HCT116 (cell line): ENCODE data around the gene S100A11. TPM values are rescaled to one million over a fixed set of nuclear protein-coding genes. Genes with fewer than 3 reads are reported as not detected.

Experiments
- ATAC-seq: fragments of 200-7000 bp; cut with Tn5 transposase; 2 replicates; pipeline ENCODE4 v1.9.1; 2020; ENCODE audit warnings: mild to moderate bottlenecking, moderate library complexity
- BruUV-seq: library from RNA; stranded (reverse); fragments of 400-500 nt; replicated peaks from 2 replicates; lab custom pipeline; 2021; lab: Mats Ljungman, UMichigan
- CTCF ChIA-PET: fragments of 300-600 bp; sonication (Branson Sonifier 250); formaldehyde crosslinking; loops from one replicate; lab custom pipeline; 2021; ENCODE audit warnings: antibody characterized with exemption; lab: Charles Lee
- POLR2A ChIA-PET: fragments of 300-600, 350-600 bp; sonication (Branson Sonifier 250); formaldehyde crosslinking; loops from one replicate; lab custom pipeline; 2021; ENCODE audit warnings: antibody characterized with exemption; lab: Charles Lee
- RAD21 ChIA-PET, 2 experiments: fragments of 300-600 bp; sonication (Branson Sonifier 250); formaldehyde crosslinking; loops; one replicate each; lab custom pipeline; 2023; ENCODE audit warnings: low total read pairs in 2 of 2; ENCODE audit not compliant: uncharacterized antibody in 2 of 2, unreplicated experiment in 2 of 2, low non-redundant PET in 1 of 2; lab: Charles Lee
- DNase-seq: peaks from one replicate; pipeline ENCODE4 v3.0.0-alpha.2; 2010; ENCODE audit warnings: low read depth, low spot score
- H2AFZ ChIP-seq: fragments of 200-600 bp; shearing (Covaris generic), sonication (generic); 2 replicates; pipeline ENCODE4 v1.6.1; 2017; ENCODE audit warnings: low read depth, mixed run types, mixed read lengths, antibody characterized with exemption, low read length; ENCODE audit not compliant: poor library complexity, severe bottlenecking
- H3K27ac ChIP-seq: 2 replicates; pipeline ENCODE4 v1.5.1; 2012; ENCODE audit warnings: low read depth, low read length
- H3K27me3 ChIP-seq: fragments of 200-600 bp; sonication (generic); 2 replicates; pipeline ENCODE4 v1.6.1; 2016; ENCODE audit warnings: mixed run types, low read length, mixed read lengths; ENCODE audit not compliant: insufficient read depth
- H3K36me3 ChIP-seq, 2 experiments: fragments of 200-500 bp in 1 of 2; fragments of 200-600 bp in 1 of 2; sonication (Bioruptor generic) in 1 of 2; sonication (generic) in 1 of 2; 2 replicates each; pipeline versions ENCODE4 v1.5.1 to v1.6.1; 2014 to 2016; ENCODE audit warnings: low read length in 2 of 2, inconsistent platforms in 1 of 2, mixed read lengths in 1 of 2, mixed run types in 1 of 2; ENCODE audit not compliant: insufficient read depth in 2 of 2, control insufficient read depth in 1 of 2
- H3K4me1 ChIP-seq, 2 experiments: fragments of 200-600 bp in 1 of 2; sonication (generic) in 1 of 2; 2 replicates each; pipeline versions ENCODE4 v1.5.1 to v1.6.1; 2012 to 2017; ENCODE audit warnings: low read length in 2 of 2, inconsistent platforms in 1 of 2, mild to moderate bottlenecking in 1 of 2, mixed read lengths in 1 of 2, mixed run types in 1 of 2, moderate library complexity in 1 of 2; ENCODE audit not compliant: insufficient read depth in 2 of 2, control insufficient read depth in 1 of 2
- H3K4me2 ChIP-seq: fragments of 200-600 bp; sonication (generic); 2 replicates; pipeline ENCODE4 v1.6.1; 2017; ENCODE audit warnings: mixed run types, low read length, mixed read lengths
- H3K4me3 ChIP-seq, 2 experiments: fragments of 200-600 bp in 1 of 2; sonication (generic) in 1 of 2; replicated peaks in 1 of 2; 2 replicates each; pipeline ENCODE4 v1.5.1; 2011 to 2016; ENCODE audit warnings: low read length in 2 of 2, control low read depth in 1 of 2, low read depth in 1 of 2, mild to moderate bottlenecking in 1 of 2, mixed read lengths in 1 of 2, mixed run types in 1 of 2
- H3K79me2 ChIP-seq: fragments of 200-600 bp; sonication (generic); 2 replicates; pipeline ENCODE4 v1.6.1; 2017; ENCODE audit warnings: mild to moderate bottlenecking, mixed run types, low read length, moderate library complexity, mixed read lengths; ENCODE audit not compliant: insufficient read depth
- H3K9ac ChIP-seq: fragments of 200-600 bp; sonication (generic); 2 replicates; pipeline ENCODE4 v1.6.1; 2016; ENCODE audit warnings: low read length, mixed read lengths
- H3K9me2 ChIP-seq: fragments of 200-600 bp; sonication (generic), shearing (Covaris generic); 2 replicates; pipeline ENCODE4 v1.6.1; 2017; ENCODE audit warnings: mixed run types, mild to moderate bottlenecking, moderate library complexity; ENCODE audit not compliant: insufficient read depth
- H3K9me3 ChIP-seq, 2 experiments: fragments of 200-500 bp in 1 of 2; fragments of 200-600 bp in 1 of 2; sonication (Bioruptor generic) in 1 of 2; sonication (generic) in 1 of 2; 2 replicates each; pipeline ENCODE4 v1.6.1; 2014 to 2017; ENCODE audit warnings: low read length in 2 of 2, mixed read lengths in 2 of 2, inconsistent platforms in 1 of 2, low read depth in 1 of 2, mild to moderate bottlenecking in 1 of 2, mixed run types in 1 of 2, moderate library complexity in 1 of 2; ENCODE audit not compliant: control insufficient read depth in 1 of 2, insufficient read depth in 1 of 2
- H4K20me1 ChIP-seq: fragments of 200-600 bp; sonication (generic), shearing (Covaris generic); 2 replicates; pipeline ENCODE4 v1.6.1; 2017; ENCODE audit warnings: mixed run types, mild to moderate bottlenecking, moderate library complexity; ENCODE audit not compliant: insufficient read depth
- ATF3 ChIP-seq: IDR thresholded peaks from 2 replicates; pipeline ENCODE4 v1.6.1; 2012
- CBX3 ChIP-seq: IDR thresholded peaks from 2 replicates; pipeline ENCODE4 v1.6.1; 2012; ENCODE audit warnings: low read depth
- CEBPB ChIP-seq: IDR thresholded peaks from 2 replicates; pipeline ENCODE4 v1.6.1; 2012; ENCODE audit warnings: low read depth
- EGR1 ChIP-seq: IDR thresholded peaks from 2 replicates; pipeline ENCODE4 v1.6.1; 2012; ENCODE audit warnings: low read depth
- ELF1 ChIP-seq: IDR thresholded peaks from 2 replicates; pipeline ENCODE4 v1.6.1; 2012; ENCODE audit warnings: low read depth, borderline replicate concordance
- FOSL1 ChIP-seq: IDR thresholded peaks from 2 replicates; pipeline ENCODE4 v1.6.1; 2012; ENCODE audit warnings: low read depth
- JUND ChIP-seq: IDR thresholded peaks from 2 replicates; pipeline ENCODE4 v1.6.1; 2012
- POLR2A ChIP-seq: IDR thresholded peaks from 2 replicates; pipeline ENCODE4 v1.7.0; 2011; ENCODE audit warnings: borderline replicate concordance; ENCODE audit not compliant: insufficient read depth, insufficient read length; ENCODE audit errors: extremely low read depth
- POLR2AphosphoS5 ChIP-seq: IDR thresholded peaks from 2 replicates; pipeline ENCODE4 v1.6.1; 2011; ENCODE audit warnings: mild to moderate bottlenecking, low read depth, low read length, moderate library complexity
- RAD21 ChIP-seq: IDR thresholded peaks from 2 replicates; pipeline ENCODE4 v1.6.1; 2012; ENCODE audit warnings: low read depth, mild to moderate bottlenecking
- SIN3A ChIP-seq: IDR thresholded peaks from 2 replicates; pipeline ENCODE4 v1.6.1; 2012; ENCODE audit warnings: low read depth
- SP1 ChIP-seq: IDR thresholded peaks from 2 replicates; pipeline ENCODE4 v1.6.1; 2012; ENCODE audit warnings: low read depth
- SRF ChIP-seq: IDR thresholded peaks from 2 replicates; pipeline ENCODE4 v1.6.1; 2012; ENCODE audit warnings: low read depth
- YY1 ChIP-seq: IDR thresholded peaks from 2 replicates; pipeline ENCODE4 v1.6.1; 2011; ENCODE audit warnings: low read length, low read depth, moderate library complexity, mild to moderate bottlenecking; ENCODE audit not compliant: insufficient replicate concordance; ENCODE audit errors: extremely low read depth
- ZBTB33 ChIP-seq: IDR thresholded peaks from 2 replicates; pipeline ENCODE4 v1.6.1; 2011; ENCODE audit warnings: mild to moderate bottlenecking, low read length, moderate library complexity; ENCODE audit not compliant: insufficient replicate concordance; ENCODE audit errors: extremely low read depth
- ZFX ChIP-seq: fragments of 450-650 bp; IDR thresholded peaks from 2 replicates; pipeline ENCODE4 v1.6.1; 2017
- ZNF274 ChIP-seq: fragments of 200-500 bp; sonication (Bioruptor generic); IDR thresholded peaks from 2 replicates; pipeline ENCODE4 v1.6.1; 2014; ENCODE audit warnings: mild to moderate bottlenecking, low read depth, low read length, inconsistent platforms
- intact Hi-C: fragments of 100-400 bp; cut with micrococcal nuclease; formaldehyde crosslinking; loops from 2 replicates; pipeline ENCODE4 v1.10.0; 2022
- total RNA-seq: library from RNA; stranded (reverse); gene quantifications from one replicate; pipeline ENCODE4 v1.2.1, GENCODE V29; 2021; ENCODE audit not compliant: unreplicated experiment
- TF ChIP-seq, protein P1 (sequence below): IDR thresholded peaks from 2 replicates; pipeline ENCODE4 v1.6.1; 2012
- TF ChIP-seq, protein P2 (sequence below), 3 experiments: fragments of 200-600 bp in 1 of 3; sonication (generic) in 1 of 3; IDR thresholded peaks in 2 of 3; conservative IDR thresholded peaks in 1 of 3; 2 replicates each; pipeline ENCODE4 v1.5.1; 2012 to 2017; ENCODE audit warnings: low read depth in 2 of 3, low read length in 2 of 3, antibody characterized with exemption in 1 of 3, borderline replicate concordance in 1 of 3, control low read depth in 1 of 3, mild to moderate bottlenecking in 1 of 3, mixed read lengths in 1 of 3, mixed run types in 1 of 3, moderate library complexity in 1 of 3; ENCODE audit not compliant: insufficient read depth in 1 of 3

S100A11 gene
- total RNA-seq, 1 experiment from 2014 or later: 229 TPM

DNA sequence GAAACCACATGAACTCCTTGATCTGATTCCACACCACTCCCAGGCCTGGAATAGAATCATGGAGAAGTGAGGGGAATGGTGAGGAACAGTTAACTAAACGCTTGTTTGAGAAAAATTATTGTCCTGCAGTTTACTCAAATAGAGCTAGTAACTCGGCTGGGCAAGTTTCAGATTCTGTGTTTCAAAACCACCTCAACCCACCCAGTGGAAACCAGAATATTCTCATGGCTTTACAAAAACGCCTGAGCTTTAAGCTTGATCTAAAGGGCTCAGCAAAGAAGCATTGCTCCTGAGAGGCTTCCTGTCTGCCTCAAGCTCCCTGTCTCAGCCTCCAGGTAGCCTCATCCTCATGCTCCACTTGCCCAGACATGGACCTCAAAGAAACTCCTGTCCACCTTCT is 35.5 kb upstream of the S100A11 start:
- TF ChIP-seq SIN3A: no peak
- TF ChIP-seq, protein P1, sequence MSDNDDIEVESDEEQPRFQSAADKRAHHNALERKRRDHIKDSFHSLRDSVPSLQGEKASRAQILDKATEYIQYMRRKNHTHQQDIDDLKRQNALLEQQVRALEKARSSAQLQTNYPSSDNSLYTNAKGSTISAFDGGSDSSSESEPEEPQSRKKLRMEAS: no peak
- TF ChIP-seq EGR1: no peak
- no peak for TF ChIP-seq CEBPB
- no peak for TF ChIP-seq ZNF274
- TF ChIP-seq POLR2A: no peak
- TF ChIP-seq ATF3: no peak
- TF ChIP-seq POLR2AphosphoS5: no peak
- no peak for TF ChIP-seq RAD21
- TF ChIP-seq FOSL1: no peak
- no peak for TF ChIP-seq ZFX
- no peak for TF ChIP-seq YY1
- TF ChIP-seq SP1: no peak
- no peak for TF ChIP-seq ELF1
- TF ChIP-seq, protein P2, sequence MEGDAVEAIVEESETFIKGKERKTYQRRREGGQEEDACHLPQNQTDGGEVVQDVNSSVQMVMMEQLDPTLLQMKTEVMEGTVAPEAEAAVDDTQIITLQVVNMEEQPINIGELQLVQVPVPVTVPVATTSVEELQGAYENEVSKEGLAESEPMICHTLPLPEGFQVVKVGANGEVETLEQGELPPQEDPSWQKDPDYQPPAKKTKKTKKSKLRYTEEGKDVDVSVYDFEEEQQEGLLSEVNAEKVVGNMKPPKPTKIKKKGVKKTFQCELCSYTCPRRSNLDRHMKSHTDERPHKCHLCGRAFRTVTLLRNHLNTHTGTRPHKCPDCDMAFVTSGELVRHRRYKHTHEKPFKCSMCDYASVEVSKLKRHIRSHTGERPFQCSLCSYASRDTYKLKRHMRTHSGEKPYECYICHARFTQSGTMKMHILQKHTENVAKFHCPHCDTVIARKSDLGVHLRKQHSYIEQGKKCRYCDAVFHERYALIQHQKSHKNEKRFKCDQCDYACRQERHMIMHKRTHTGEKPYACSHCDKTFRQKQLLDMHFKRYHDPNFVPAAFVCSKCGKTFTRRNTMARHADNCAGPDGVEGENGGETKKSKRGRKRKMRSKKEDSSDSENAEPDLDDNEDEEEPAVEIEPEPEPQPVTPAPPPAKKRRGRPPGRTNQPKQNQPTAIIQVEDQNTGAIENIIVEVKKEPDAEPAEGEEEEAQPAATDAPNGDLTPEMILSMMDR (IDR thresholded peaks at IDR 0.05 in 2 of 3, conservative IDR thresholded peaks at IDR 0.05 in 1 of 3; ENCODE audit: borderline replicate concordance in 1 of 3, insufficient read depth in 1 of 3, low read depth in 2 of 3, low read length in 2 of 3): no peak
- no peak for TF ChIP-seq CBX3
- no peak for TF ChIP-seq SRF
- no peak for TF ChIP-seq ZBTB33
- TF ChIP-seq JUND: no peak
- Histone ChIP-seq H3K4me2 (no peak overlapping the region), H3K27ac (no peak overlapping the region), H3K4me1 (no peaks in the 10 kb centered on the region), H3K36me3 (no peaks in the 10 kb centered on the region), H3K9me2 (no peaks in the 10 kb centered on the region), H3K79me2 (no peaks in the 10 kb centered on the region), H2AFZ (no peak overlapping the region), H3K4me3 (no peak overlapping the region), H3K9me3 (no peaks in the 10 kb centered on the region), H4K20me1 (no peaks in the 10 kb centered on the region), H3K9ac (no peak overlapping the region), H3K27me3 (peaks cover 50% of the 10 kb centered on the region)
- ChIA-PET RAD21 (no interaction called here), POLR2A (no interaction called here), CTCF (no interaction called here)
- ATAC-seq (no peak), DNase-seq (no peak)
- intact Hi-C loops: no loop called here
- no TSS peak for BruUV-seq
